Chondrocyte (in vitro differentiated cells): ENCODE data around the gene PAN2. TPM values are rescaled to one million over a fixed set of nuclear protein-coding genes. Genes with fewer than 3 reads are reported as not detected.
"Not testable (repeated sequence)": the region's sequence is repeated elsewhere in the genome, so short reads cannot be mapped to it uniquely, and the experiment has no call there.

Source experiments
- DNase-seq: peaks from one replicate; pipeline ENCODE4 v3.0.0; 2021; ENCODE audit warnings: mixed read lengths, low spot score
- H3K27ac Mint-ChIP-seq: one replicate; pipeline ENCODE4 v1.8.0; 2021; ENCODE audit warnings: mild to moderate bottlenecking, moderate library complexity, mixed read lengths; ENCODE audit not compliant: unreplicated experiment
- H3K27me3 Mint-ChIP-seq: 2 replicates; pipeline ENCODE4 v1.8.0; 2021; ENCODE audit warnings: low read depth, mixed read lengths
- H3K36me3 Mint-ChIP-seq: 2 replicates; pipeline ENCODE4 v1.8.0; 2021; ENCODE audit warnings: low read depth, mixed read lengths
- H3K4me1 Mint-ChIP-seq: 2 replicates; pipeline ENCODE4 v1.8.0; 2021; ENCODE audit warnings: low read depth, mild to moderate bottlenecking, mixed read lengths
- H3K4me3 Mint-ChIP-seq: one replicate; pipeline ENCODE4 v1.8.0; 2021; ENCODE audit warnings: mild to moderate bottlenecking, moderate library complexity, mixed read lengths; ENCODE audit not compliant: unreplicated experiment
- H3K9me3 Mint-ChIP-seq: 2 replicates; pipeline ENCODE4 v1.8.0; 2021; ENCODE audit warnings: low read depth, mixed read lengths
- CTCF ChIP-seq: fragments of 200-600 bp; sonication (generic); IDR thresholded peaks from 2 replicates; pipeline ENCODE4 v1.5.0; 2021; ENCODE audit warnings: antibody characterized with exemption, mild to moderate bottlenecking, moderate library complexity
- total RNA-seq: library from RNA; stranded (reverse); gene quantifications from 3 replicates; pipeline ENCODE4 v1.2.1, GENCODE V29; 2021

The PAN2 gene
- total RNA-seq, 1 donor from 2014 or later, result 27.6 TPM

DNA sequence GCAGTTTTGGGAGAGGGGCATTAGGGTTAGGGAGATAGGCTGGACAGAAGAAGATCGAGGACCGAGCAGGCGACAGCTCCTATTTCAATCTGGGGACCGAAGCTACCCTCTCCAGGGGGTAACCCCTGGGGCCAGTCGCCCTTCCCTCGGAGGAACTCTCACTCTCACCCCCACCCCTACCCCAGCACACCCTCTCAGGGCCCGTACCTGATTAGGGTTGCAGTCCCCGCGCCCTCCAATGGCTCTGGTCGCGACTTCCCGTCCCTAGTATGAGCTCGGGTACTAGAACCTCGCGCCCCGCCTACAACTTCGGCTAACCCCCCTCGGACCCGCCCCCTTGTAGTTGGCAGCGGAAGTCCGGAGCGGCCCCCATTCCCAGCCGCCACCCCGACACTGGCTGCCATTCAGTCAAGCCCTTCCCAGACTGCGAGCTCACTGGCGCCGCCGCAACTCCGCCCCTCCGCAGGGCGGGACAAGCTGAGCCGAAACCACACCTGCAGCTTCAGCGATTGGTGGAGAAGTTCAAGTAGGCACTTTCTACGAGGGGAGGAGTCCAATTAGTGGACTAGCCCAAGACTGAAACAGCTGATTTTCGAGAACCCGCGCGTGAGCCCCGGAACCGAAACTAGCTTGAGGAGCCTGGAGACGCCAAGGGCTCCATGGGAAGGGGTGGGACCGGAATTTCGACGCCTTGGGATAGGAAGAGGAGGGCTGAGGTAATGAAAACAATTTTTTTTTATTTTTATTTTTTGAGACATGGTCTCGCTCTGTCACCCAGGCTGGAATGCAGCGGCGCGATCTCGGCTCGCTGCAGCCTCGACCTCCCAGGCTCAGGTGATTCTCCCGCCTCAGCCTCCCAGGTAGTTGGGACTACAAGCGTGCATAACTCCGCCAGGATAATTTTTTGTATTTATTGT is 26.3 kb upstream of the PAN2 start, which contains the start of gene STAT2:
Gene STAT2 (minus strand): TSS at position 257 of the 917 bp plus-strand sequence. CDS start 3,536 bp downstream, outside the sequence.
- peaks cover 30% of the 10 kb centered on the region for H3K4me1 Mint-ChIP-seq
- DNase-seq, result peak; percentile 99
- H3K4me3 Mint-ChIP-seq, result peak within 1 kb of the TSS; percentile 93
- no peak for TF ChIP-seq CTCF
- no peaks in the 10 kb centered on the region for H3K9me3 Mint-ChIP-seq
- H3K27me3 Mint-ChIP-seq, result no peaks in the 10 kb centered on the region
- H3K36me3 Mint-ChIP-seq, result peaks cover 7% of the 10 kb centered on the region
- H3K27ac Mint-ChIP-seq, result peak within 1 kb of the TSS; percentile 98

DNA sequence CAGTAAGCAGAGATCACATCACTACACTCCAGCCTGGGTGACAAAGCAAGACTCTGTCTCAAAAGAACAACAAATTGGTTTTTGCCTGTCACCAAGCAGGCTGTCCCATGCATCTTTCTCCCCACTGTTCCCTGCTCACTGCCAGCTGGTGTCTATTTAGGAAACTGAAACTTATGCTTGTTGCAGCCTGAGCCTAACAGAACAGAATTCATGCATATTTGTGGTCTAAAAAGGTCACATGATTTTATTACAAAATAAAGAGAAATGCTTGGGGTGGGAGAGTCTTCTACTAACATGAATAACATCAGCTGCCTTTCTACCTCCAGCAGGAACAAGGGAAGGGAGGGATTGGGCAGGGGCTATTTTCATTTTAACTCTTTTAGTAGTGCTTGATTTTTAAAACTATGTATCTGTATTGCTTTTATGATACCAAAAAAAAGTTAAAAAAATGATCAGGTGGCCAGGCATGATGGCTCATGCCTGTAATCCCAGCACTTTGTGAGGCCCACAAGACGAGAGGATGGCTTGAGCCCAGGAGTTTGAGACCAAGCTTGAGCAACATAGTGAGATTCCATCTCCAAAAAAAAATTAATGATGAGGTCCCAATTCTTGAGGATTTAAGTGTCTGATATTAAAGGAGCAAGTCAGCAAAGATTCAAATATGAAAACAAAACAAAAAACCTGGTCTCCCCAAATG is 25.2 kb upstream of the PAN2 start:
- peaks cover 13% of the 10 kb centered on the region for H3K36me3 Mint-ChIP-seq
- H3K4me1 Mint-ChIP-seq, result peaks cover 30% of the 10 kb centered on the region
- no peak for DNase-seq
- no peaks in the 10 kb centered on the region for H3K27me3 Mint-ChIP-seq
- TF ChIP-seq CTCF, result no peak
- H3K27ac Mint-ChIP-seq, result peak overlapping the region; percentile 98
- H3K9me3 Mint-ChIP-seq, result no peaks in the 10 kb centered on the region
- peak overlapping the region; percentile 93 for H3K4me3 Mint-ChIP-seq

GRCh38 chr12:56351325-56351724 is 17.5 kb upstream of the PAN2 start:
- no peak for DNase-seq
- Mint-ChIP-seq H3K9me3 (no peaks in the 10 kb centered on the region), H3K4me1 (no peaks in the 10 kb centered on the region), H3K4me3 (no peak overlapping the region), H3K27me3 (no peaks in the 10 kb centered on the region), H3K36me3 (peaks cover 53% of the 10 kb centered on the region), H3K27ac (no peak overlapping the region)
- no peak for TF ChIP-seq CTCF

DNA sequence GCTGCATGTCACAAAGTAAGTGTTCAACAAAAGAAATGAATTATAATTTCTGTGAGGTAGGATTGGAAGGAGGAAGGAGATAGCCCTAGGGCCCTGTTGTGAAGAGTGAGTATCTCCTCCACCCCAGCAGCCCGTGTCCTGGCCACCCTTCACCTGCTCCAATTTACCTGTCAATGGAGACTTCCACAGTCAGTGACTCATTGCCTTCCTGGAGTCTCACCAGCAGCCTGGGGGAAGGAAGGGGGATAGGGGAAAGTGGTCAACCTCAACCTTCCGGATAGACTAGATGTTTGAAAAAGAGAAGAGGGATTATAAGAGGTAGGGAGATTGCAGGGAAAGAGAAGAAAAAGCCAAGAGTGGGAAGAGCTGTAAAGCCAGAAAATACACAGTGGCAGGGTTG is 16.9 kb upstream of the PAN2 start:
- no peak for TF ChIP-seq CTCF
- no peaks in the 10 kb centered on the region for H3K9me3 Mint-ChIP-seq
- no peak for DNase-seq
- H3K36me3 Mint-ChIP-seq, result peaks cover 55% of the 10 kb centered on the region
- H3K27me3 Mint-ChIP-seq, result no peaks in the 10 kb centered on the region
- no peak overlapping the region for H3K4me3 Mint-ChIP-seq
- no peak overlapping the region for H3K27ac Mint-ChIP-seq
- H3K4me1 Mint-ChIP-seq, result no peaks in the 10 kb centered on the region

GRCh38 chr12:56348776-56349175 is 15.0 kb upstream of the PAN2 start:
- no peak overlapping the region for H3K27ac Mint-ChIP-seq
- H3K27me3 Mint-ChIP-seq, result no peaks in the 10 kb centered on the region
- H3K4me1 Mint-ChIP-seq, result no peaks in the 10 kb centered on the region
- peaks cover 50% of the 10 kb centered on the region for H3K36me3 Mint-ChIP-seq
- H3K4me3 Mint-ChIP-seq, result no peak overlapping the region
- TF ChIP-seq CTCF, result no peak
- H3K9me3 Mint-ChIP-seq, result no peaks in the 10 kb centered on the region
- no peak for DNase-seq

DNA sequence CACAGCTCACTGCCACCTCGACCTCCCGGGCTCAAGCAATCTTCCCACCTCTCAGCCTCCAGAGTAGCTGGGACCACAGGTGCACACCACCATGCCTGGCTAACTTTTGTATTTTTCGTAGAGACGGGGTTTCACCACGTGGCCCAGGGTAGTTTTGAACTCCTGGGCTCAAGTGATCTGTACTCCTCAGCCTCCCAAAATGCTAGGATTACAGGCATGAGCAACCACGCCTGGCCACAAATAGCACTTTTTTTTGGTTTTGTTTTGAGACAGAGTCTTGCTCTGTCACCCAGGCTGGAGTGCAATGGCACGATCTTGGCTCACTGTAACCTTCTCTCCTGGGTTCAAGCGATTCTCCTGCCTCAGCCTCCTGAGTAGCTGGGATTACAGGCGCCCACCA is 13.5 kb upstream of the PAN2 start:
- H3K36me3 Mint-ChIP-seq, result peaks cover 59% of the 10 kb centered on the region
- not testable (repeated sequence) for H3K4me3 Mint-ChIP-seq, DNase-seq, H3K27ac Mint-ChIP-seq, H3K27me3 Mint-ChIP-seq, H3K4me1 Mint-ChIP-seq, H3K9me3 Mint-ChIP-seq
